Measurements from ENCODE around the gene PRAMEF17.
"Not testable (repeated sequence)": the region's sequence is repeated elsewhere in the genome, so short reads cannot be mapped to it uniquely, and the experiment has no call there.

The PRAMEF17 gene

GRCh38 chr1:13393004-13393403 is 3.6 kb downstream of the PRAMEF17 start:
- not testable (repeated sequence) for H3K4me3 ChIP-seq (ENCODE audit: low read length in 2 of 2); H3K27ac ChIP-seq (ENCODE audit: low read length)

DNA sequence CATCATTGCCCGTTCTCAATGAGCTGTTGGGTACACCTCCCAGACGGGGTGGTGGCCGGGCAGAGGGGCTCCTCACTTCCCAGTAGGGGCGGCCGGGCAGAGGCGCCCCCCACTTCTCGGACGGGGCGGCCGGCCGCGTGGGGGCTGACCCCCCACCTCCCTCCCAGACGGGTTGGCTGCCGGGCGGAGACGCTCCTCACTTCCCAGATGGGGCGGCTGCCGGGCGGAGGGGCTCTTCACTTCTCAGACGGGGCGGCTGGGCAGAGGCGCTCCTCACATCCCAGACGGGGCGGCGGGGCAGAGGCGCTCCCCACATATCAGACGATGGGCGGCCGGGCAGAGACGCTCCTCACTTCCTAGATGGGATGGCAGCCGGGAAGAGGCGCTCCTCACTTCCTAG is 5.3 kb downstream of the PRAMEF17 start:
- not testable (repeated sequence) for H3K9me3 ChIP-seq (ENCODE audit: control insufficient read depth in 2 of 2, low read length in 2 of 2); H3K4me1 ChIP-seq (ENCODE audit: control insufficient read depth, insufficient read depth, low read length); H3K9ac ChIP-seq (ENCODE audit: low read length in 2 of 2); H3K27me3 ChIP-seq (ENCODE audit: control insufficient read depth in 1 of 2, insufficient read depth in 2 of 2, low read length in 2 of 2); H3K27ac ChIP-seq (ENCODE audit: low read length); H3K36me3 ChIP-seq (ENCODE audit: control insufficient read depth in 2 of 2, insufficient read depth in 2 of 2, low read length in 2 of 2); H3K4me3 ChIP-seq (ENCODE audit: low read length in 2 of 2)

More at GRCh38 chr1:13393004-13393403, 3.6 kb downstream of the PRAMEF17 start:
- not testable (repeated sequence) for H3K9me3 ChIP-seq (ENCODE audit: control insufficient read depth in 2 of 2, low read length in 2 of 2); H3K4me1 ChIP-seq (ENCODE audit: control insufficient read depth, insufficient read depth, low read length); H3K9ac ChIP-seq (ENCODE audit: low read length in 2 of 2); H3K36me3 ChIP-seq (ENCODE audit: control insufficient read depth in 2 of 2, insufficient read depth in 2 of 2, low read length in 2 of 2); H3K27me3 ChIP-seq (ENCODE audit: control insufficient read depth in 1 of 2, insufficient read depth in 2 of 2, low read length in 2 of 2)

- H3K4me3 ChIP-seq (ENCODE audit: low read length in 2 of 2); H3K36me3 ChIP-seq (ENCODE audit: control insufficient read depth in 2 of 2, insufficient read depth in 2 of 2, low read length in 2 of 2); H3K27ac ChIP-seq (ENCODE audit: low read length); H3K4me1 ChIP-seq (ENCODE audit: control insufficient read depth, insufficient read depth, low read length); H3K27me3 ChIP-seq (ENCODE audit: control insufficient read depth in 1 of 2, insufficient read depth in 2 of 2, low read length in 2 of 2); H3K9me3 ChIP-seq (ENCODE audit: control insufficient read depth in 2 of 2, low read length in 2 of 2); H3K9ac ChIP-seq (ENCODE audit: low read length in 2 of 2): not testable (repeated sequence)
Observed at GRCh38 chr1:13395311-13395710, 5.9 kb downstream of the PRAMEF17 start.

- H3K4me3 ChIP-seq (ENCODE audit: low read length in 2 of 2), result no peak overlapping the region
- H3K27me3 ChIP-seq (ENCODE audit: control insufficient read depth in 1 of 2, insufficient read depth in 2 of 2, low read length in 2 of 2), result no peaks in the 10 kb centered on the region
- no peak overlapping the region for H3K9ac ChIP-seq (ENCODE audit: low read length in 2 of 2)
- no peaks in the 10 kb centered on the region for H3K36me3 ChIP-seq (ENCODE audit: control insufficient read depth in 2 of 2, insufficient read depth in 2 of 2, low read length in 2 of 2)
- H3K9me3 ChIP-seq (ENCODE audit: control insufficient read depth in 2 of 2, low read length in 2 of 2), result peaks cover 0 to 3% of the 10 kb centered on the region in 2 donors
- no peak overlapping the region for H3K27ac ChIP-seq (ENCODE audit: low read length)
- H3K4me1 ChIP-seq (ENCODE audit: control insufficient read depth, insufficient read depth, low read length), result no peaks in the 10 kb centered on the region
Observed at GRCh38 chr1:13407811-13408210, 18.4 kb downstream of the PRAMEF17 start.

- not testable (repeated sequence) for H3K27ac ChIP-seq (ENCODE audit: low read length); H3K4me1 ChIP-seq (ENCODE audit: control insufficient read depth, insufficient read depth, low read length); H3K9me3 ChIP-seq (ENCODE audit: control insufficient read depth in 2 of 2, low read length in 2 of 2); H3K9ac ChIP-seq (ENCODE audit: low read length in 2 of 2); H3K36me3 ChIP-seq (ENCODE audit: control insufficient read depth in 2 of 2, insufficient read depth in 2 of 2, low read length in 2 of 2); H3K4me3 ChIP-seq (ENCODE audit: low read length in 2 of 2); H3K27me3 ChIP-seq (ENCODE audit: control insufficient read depth in 1 of 2, insufficient read depth in 2 of 2, low read length in 2 of 2)
Observed at GRCh38 chr1:13410150-13410549, 20.7 kb downstream of the PRAMEF17 start, which contains the start of gene PRAMEF20. Gene PRAMEF20, plus strand, starts transcription at chr1:13410450. Its CDS starts 5,905 bp downstream, at chr1:13416355.

GRCh38 chr1:13430495-13430894 is 41.1 kb downstream of the PRAMEF17 start:
- Histone ChIP-seq H3K9me3 (ENCODE audit: control insufficient read depth in 2 of 2, low read length in 2 of 2) (no peaks in the 10 kb centered on the region), H3K4me1 (ENCODE audit: control insufficient read depth, insufficient read depth, low read length) (no peaks in the 10 kb centered on the region), H3K27me3 (ENCODE audit: control insufficient read depth in 1 of 2, insufficient read depth in 2 of 2, low read length in 2 of 2) (peaks cover 0 to 2% of the 10 kb centered on the region in 2 donors), H3K9ac (ENCODE audit: low read length in 2 of 2) (no peak overlapping the region), H3K36me3 (ENCODE audit: control insufficient read depth in 2 of 2, insufficient read depth in 2 of 2, low read length in 2 of 2) (no peaks in the 10 kb centered on the region), H3K4me3 (ENCODE audit: low read length in 2 of 2) (no peak overlapping the region), H3K27ac (ENCODE audit: low read length) (no peak overlapping the region)

DNA sequence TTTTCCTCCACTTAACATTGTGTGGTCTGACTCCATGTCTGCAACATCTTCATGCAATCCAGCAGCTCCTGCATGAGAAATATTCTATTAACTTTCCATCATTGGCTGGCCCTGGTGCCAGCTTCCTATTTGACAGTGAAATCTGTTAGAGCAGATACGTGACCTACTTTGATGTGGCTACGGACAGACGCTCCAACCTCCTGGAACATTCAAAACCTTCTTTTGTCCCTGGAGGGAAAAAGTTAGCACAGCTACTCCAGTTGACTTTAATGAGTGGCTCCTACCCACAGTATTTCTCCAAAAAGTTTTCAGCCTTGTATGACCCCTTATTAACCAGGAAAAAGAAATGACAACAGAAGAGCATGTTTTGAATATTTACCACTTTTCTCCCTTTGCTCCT is 42.8 kb downstream of the PRAMEF17 start:
- Histone ChIP-seq H3K4me3 (ENCODE audit: low read length in 2 of 2) (no peak overlapping the region), H3K9me3 (ENCODE audit: control insufficient read depth in 2 of 2, low read length in 2 of 2) (no peaks in the 10 kb centered on the region), H3K36me3 (ENCODE audit: control insufficient read depth in 2 of 2, insufficient read depth in 2 of 2, low read length in 2 of 2) (no peaks in the 10 kb centered on the region), H3K27ac (ENCODE audit: low read length) (no peak overlapping the region), H3K4me1 (ENCODE audit: control insufficient read depth, insufficient read depth, low read length) (no peaks in the 10 kb centered on the region), H3K27me3 (ENCODE audit: control insufficient read depth in 1 of 2, insufficient read depth in 2 of 2, low read length in 2 of 2) (peaks cover 4 to 5% of the 10 kb centered on the region in 2 donors), H3K9ac (ENCODE audit: low read length in 2 of 2) (no peak overlapping the region)

- H3K27me3 ChIP-seq (ENCODE audit: control insufficient read depth in 1 of 2, insufficient read depth in 2 of 2, low read length in 2 of 2); H3K27ac ChIP-seq (ENCODE audit: low read length); H3K36me3 ChIP-seq (ENCODE audit: control insufficient read depth in 2 of 2, insufficient read depth in 2 of 2, low read length in 2 of 2): not testable (repeated sequence)
Observed at GRCh38 chr1:13433694-13434358, 44.4 kb downstream of the PRAMEF17 start.

GRCh38 chr1:13435458-13435857 is 46.0 kb downstream of the PRAMEF17 start:
- no peak overlapping the region for H3K9ac ChIP-seq (ENCODE audit: low read length in 2 of 2)
- peaks cover 3 to 4% of the 10 kb centered on the region in 2 donors for H3K27me3 ChIP-seq (ENCODE audit: control insufficient read depth in 1 of 2, insufficient read depth in 2 of 2, low read length in 2 of 2)
- no peak overlapping the region for H3K27ac ChIP-seq (ENCODE audit: low read length)
- H3K9me3 ChIP-seq (ENCODE audit: control insufficient read depth in 2 of 2, low read length in 2 of 2), result no peaks in the 10 kb centered on the region
- H3K4me3 ChIP-seq (ENCODE audit: low read length in 2 of 2), result no peak overlapping the region
- H3K36me3 ChIP-seq (ENCODE audit: control insufficient read depth in 2 of 2, insufficient read depth in 2 of 2, low read length in 2 of 2), result no peaks in the 10 kb centered on the region
- no peaks in the 10 kb centered on the region for H3K4me1 ChIP-seq (ENCODE audit: control insufficient read depth, insufficient read depth, low read length)

More at GRCh38 chr1:13433694-13434358, 44.4 kb downstream of the PRAMEF17 start:
- H3K9me3 ChIP-seq (ENCODE audit: control insufficient read depth in 2 of 2, low read length in 2 of 2); H3K4me1 ChIP-seq (ENCODE audit: control insufficient read depth, insufficient read depth, low read length); H3K9ac ChIP-seq (ENCODE audit: low read length in 2 of 2); H3K4me3 ChIP-seq (ENCODE audit: low read length in 2 of 2): not testable (repeated sequence)

DNA sequence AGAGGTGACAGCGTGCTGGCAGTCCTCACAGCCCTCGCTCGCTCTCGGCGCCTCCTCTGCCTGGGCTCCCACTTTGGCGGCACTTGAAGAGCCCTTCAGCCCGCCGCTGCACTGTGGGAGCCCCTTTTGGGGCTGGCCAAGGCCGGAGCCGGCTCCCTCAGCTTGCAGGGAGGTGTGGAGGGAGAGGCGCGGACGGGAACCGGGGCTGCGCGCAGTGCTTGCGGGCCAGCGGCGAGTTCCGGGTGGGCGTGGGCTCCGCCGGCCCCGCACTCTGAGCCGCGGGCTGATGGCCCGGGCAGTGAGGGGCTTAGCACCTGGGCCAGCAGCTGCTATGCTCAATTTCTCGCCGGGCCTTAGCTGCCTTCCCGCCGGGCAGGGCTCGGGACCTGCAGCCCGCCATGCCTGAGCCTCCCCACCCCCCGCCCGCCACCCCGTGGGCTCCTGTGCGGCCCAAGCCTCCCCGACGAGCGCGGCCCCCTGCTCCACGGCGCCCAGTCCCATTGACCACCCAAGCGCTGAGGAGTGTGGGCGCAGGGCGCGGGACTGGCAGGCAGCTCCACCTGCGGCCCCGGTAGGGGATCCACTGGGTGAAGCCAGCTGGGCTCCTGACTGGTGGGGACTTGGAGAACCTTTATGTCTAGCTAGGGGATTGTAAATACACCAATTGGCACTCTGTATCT is 49.8 kb downstream of the PRAMEF17 start:
- not testable (repeated sequence) for H3K9me3 ChIP-seq (ENCODE audit: control insufficient read depth in 2 of 2, low read length in 2 of 2); H3K36me3 ChIP-seq (ENCODE audit: control insufficient read depth in 2 of 2, insufficient read depth in 2 of 2, low read length in 2 of 2); H3K9ac ChIP-seq (ENCODE audit: low read length in 2 of 2); H3K4me3 ChIP-seq (ENCODE audit: low read length in 2 of 2); H3K27me3 ChIP-seq (ENCODE audit: control insufficient read depth in 1 of 2, insufficient read depth in 2 of 2, low read length in 2 of 2); H3K27ac ChIP-seq (ENCODE audit: low read length); H3K4me1 ChIP-seq (ENCODE audit: control insufficient read depth, insufficient read depth, low read length)
